Measurements from ENCODE around the gene RNLS.

RNLS gene

GRCh38 chr10:88582806-88583583 is at the start of gene RNLS:
Gene RNLS, minus strand, starts transcription at chr10:88583318.
- peak; percentile 76 for DNase-seq (ENCODE audit: low spot score)

DNA sequence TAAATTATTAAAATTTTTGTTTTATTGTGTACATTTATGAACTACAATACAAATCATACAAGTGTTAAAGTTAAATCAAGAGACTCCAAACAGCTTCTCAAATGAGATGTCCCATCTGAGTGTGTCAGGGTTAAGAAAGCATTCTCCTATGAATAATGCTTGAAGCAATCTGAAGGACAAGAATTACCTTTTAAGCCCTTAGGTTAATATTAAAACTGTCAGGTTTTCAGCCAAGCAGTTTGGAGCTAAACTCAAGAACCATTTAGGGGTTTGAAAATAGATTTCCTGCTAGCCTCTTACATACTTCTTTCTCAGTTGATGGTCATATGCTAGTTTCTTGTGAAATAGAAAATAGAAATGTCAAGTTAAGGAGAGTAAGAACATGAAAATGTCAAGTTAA is 41.7 kb upstream of the RNLS start:
- DNase-seq (ENCODE audit: low spot score) = no peak

GRCh38 chr10:88623835-88624234 is 40.7 kb upstream of the RNLS start:
- no peak for DNase-seq (ENCODE audit: low spot score)

GRCh38 chr10:88620441-88620840 is 37.3 kb upstream of the RNLS start:
- no peak for DNase-seq (ENCODE audit: low spot score)

DNA sequence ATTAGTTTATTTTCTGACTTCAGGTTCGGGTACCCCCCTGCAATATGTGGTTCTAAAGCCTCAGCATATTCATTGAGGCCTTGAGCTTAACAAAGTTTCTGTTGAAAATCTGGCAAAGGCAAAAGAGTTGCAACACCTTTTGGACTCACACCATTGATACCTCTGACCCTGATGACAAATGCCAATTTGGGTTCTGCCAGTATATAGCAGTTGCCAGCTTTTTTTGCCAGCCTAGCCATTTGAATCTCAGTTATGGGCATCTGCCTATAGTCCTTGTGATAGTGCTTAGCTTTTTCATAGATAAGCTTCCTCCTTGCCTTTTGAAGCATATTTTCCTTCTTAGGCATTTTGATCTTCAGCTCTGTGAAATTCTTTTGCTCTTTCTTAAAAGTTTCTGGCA is 35.4 kb upstream of the RNLS start:
- no peak for DNase-seq (ENCODE audit: low spot score)

DNA sequence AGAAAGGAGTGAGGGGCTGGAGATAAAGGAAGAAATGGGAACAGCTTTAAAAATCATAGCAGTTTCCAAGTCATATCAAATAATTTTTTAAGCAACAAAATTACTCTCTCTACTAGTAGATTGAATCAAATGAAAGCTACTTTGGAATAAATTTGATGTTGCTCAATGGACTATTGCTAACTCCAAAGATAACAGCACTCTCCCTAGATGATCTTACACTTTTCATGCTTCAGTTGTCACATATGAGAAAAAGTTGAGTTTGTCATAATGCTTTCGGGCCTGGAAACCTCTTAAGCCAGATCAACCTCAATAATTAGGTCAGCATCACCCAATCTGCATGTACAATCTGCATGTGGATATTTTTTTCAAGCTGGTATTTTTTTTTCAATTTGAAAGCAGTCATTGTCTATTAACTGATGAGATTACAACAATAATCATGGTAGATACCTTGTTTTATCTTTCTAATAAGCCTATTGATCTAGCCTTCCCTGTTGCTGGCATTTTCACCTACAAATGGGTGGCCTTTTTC is 34.7 kb upstream of the RNLS start:
- no peak for DNase-seq (ENCODE audit: low spot score)

- DNase-seq (ENCODE audit: low spot score) = no peak
Observed at GRCh38 chr10:88616250-88616977, 33.3 kb upstream of the RNLS start.

DNA sequence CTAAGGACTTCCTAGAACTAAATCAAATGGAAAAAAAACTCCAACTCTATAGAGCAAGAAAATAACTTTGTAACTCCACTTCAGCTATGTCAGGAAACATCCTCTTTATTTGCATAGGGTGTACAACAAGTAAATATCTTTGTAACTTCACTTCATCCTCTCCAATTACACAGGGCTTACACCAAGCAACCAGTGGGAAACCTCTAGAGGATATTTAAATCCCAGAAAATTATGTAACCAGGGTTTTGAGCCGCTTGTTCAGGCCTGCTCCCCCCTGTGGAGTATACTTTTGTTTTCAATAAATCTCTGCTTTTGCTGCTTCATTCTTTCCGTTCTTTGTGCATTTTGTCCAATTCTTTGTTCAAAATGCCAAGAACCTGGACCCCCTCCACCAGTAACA is 25.7 kb upstream of the RNLS start:
- DNase-seq (ENCODE audit: low spot score) = no peak

- no peak for DNase-seq (ENCODE audit: low spot score)
Observed at GRCh38 chr10:88608052-88608732, 25.1 kb upstream of the RNLS start.

- no peak for DNase-seq (ENCODE audit: low spot score)
Observed at GRCh38 chr10:88598055-88598454, 14.9 kb upstream of the RNLS start.

DNA sequence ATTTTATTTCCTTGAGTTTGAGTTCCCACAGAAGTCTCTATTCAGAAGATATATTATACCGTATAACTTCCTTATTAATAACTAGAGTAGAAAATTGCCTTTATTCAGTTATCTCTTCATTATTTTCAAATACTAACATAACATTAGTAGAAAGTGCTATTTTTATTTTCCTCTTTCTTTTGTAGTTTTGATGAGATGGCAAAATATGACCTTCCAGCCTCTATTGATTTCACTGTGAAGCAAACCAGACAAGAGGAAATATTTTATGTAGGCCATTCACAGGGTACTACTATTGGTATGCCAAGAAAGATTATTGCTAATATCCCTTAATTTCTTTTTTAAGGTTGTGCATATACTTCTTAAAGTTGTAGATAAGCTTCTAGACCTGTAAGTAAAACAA is 11.4 kb upstream of the RNLS start:
- DNase-seq (ENCODE audit: low spot score) = no peak

DNA sequence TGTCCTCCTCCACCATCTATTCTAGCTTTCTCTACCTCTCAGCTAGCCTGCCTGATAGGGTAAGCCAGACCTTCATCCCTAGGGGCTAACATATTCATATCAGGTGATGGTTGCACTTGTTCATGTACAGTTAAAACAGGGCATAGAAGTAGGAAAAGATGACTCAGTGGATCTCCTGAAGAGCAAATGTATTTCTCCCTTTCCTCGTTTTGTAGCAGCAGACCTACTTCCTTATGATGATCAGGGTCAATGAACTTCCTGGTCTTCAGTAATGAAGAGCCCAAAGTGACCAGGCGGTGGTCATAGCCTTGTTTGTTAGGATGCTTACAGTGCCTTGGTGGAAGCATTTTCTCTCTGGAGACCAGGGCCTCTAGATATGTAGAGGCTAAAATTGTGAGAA is 9.8 kb upstream of the RNLS start:
- DNase-seq (ENCODE audit: low spot score) = no peak

DNA sequence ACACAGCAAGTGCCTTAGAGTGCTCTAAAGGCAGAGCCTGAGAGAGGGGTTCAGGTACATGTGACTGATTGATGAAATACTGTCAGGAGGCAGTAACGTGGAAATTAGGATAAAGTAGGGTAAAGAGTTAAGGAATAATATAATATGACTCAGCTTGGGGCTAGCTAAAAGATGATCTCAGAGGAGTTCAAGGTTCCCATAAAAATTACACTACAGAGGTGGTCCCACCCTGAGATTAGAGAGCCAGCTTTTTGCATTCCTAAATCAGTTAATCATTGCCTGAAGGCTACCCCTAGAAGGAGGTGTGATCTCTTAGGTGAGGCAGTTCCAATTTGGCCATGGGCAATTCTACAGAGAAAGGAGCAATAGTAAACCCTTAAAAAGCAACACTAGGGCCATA is 9.3 kb upstream of the RNLS start:
- no peak for DNase-seq (ENCODE audit: low spot score)

DNA sequence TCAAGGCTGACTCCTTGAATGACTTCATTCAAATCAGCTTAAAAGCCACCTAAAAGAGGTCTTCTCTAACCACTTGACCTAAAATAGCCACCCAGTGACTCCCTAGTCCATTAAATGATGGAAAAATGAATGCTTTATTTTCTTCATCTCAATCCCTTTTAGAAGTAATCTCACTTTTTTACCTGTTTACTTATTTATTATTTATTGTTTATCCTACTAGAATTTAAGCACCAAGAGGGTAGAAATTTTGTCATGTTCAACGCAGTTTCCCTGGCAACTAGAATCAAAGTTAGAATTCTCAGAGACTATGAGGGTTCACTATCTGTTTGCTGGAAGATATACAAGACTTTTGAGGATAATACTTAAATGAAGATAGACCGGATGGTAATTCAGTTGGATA is 3.3 kb upstream of the RNLS start, which contains the start of gene LIPJ:
TSS of gene LIPJ (plus strand) at position 301 of the 400 bp plus-strand sequence. CDS start 3,926 bp downstream, outside the sequence.
- DNase-seq (ENCODE audit: low spot score) = no peak

DNA sequence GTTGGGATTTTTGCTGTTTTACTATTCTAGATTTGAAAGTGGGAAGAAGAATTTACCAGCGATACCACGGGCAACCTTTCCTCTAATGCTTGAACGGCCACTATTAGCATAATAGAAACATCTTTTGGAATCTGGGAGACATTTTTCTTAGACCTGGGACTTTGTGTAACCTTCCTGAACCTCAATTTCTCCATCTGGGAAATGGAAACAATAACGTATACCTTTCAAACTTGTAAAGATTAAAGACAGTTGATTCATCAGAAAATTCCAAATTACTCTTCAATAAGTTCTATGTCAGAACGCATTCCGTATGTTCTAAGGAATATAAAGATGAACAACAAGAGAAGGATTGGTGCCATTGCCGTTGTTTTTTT is 453 bp upstream of the RNLS start:
- no peak for DNase-seq (ENCODE audit: low spot score)

- DNase-seq (ENCODE audit: low spot score) = no peak
Observed at GRCh38 chr10:88582411-88582805, 710 bp downstream of the RNLS start.

GRCh38 chr10:88565072-88565471 is 18.0 kb downstream of the RNLS start:
- DNase-seq (ENCODE audit: low spot score) = peak; percentile 44

- DNase-seq (ENCODE audit: low spot score) = no peak
Observed at GRCh38 chr10:88562152-88562551, 21.0 kb downstream of the RNLS start.

- no peak for DNase-seq (ENCODE audit: low spot score)
Observed at GRCh38 chr10:88557658-88558057, 25.5 kb downstream of the RNLS start.

- no peak for DNase-seq (ENCODE audit: low spot score)
Observed at GRCh38 chr10:88557256-88557655, 25.9 kb downstream of the RNLS start.

DNA sequence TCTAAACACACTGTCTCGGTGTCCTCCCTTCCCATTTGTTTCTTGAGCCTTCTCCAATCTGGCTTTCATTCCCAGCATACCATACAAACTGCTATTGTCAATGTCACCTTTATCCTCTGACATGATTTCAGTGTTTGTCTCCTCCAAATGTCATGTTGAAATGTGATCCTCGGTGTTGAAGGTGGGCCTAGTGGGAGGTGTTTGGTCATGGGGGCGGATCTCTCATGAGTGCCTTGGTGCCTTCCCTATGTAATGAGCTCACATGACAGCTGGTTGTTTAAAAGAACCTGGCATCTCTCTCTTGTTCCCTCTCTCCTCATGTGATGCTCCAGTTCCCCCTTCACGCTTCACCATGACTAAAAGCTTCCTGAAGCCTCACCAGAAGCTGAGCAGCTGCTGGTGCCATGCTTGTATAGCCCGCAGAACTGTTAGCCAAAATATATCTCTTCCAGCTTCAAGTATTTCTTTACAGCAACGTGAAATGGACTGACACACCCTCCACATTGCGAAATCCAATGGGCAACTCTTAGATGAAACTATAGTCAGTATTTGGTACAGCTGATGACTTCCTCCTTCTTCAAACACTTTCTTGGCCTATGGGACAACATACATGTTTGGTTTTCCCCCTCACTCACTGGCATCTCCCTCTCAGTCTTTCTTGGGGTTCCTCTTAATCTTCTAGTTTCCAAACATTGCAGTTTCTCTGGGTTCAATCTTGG is 27.8 kb downstream of the RNLS start:
- DNase-seq (ENCODE audit: low spot score) = no peak

DNA sequence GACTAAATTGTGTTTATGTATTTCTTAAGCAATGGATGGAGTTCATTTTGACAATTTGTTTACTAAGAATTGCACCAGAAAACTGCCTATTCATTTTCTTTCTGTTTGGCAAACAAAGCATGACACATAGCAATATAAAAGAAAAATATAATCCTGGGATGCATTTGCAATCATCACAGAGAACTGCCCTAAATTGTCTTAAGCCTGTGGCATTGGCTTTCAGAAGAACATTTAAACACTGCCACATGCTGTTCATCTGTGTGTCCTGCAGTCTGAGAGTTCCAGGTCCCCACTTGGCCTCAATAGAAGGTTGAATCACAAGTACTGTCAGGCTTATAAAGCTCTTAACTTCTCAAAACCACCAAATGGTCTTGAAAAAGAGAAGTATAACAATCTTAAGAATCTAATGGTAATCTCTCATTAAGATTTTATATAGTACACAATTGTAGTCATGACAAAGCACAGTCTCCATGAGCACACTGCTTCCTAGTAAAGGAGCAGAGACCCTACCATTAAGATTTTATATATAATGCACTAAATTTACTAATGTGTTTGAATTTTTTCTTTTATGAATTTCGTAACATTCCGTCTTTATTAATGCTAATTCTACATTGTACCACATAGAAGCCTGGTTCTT is 29.9 kb downstream of the RNLS start:
- peak; percentile 85 for DNase-seq (ENCODE audit: low spot score)
